Small intestine (tissue), 7 donors: Measurements from ENCODE around the gene LRRC49. TPM values are rescaled to one million over a fixed set of nuclear protein-coding genes. Genes with fewer than 3 reads are reported as not detected.

ENCODE experiments used
- DNase-seq, 2 donors: peaks; one replicate each; pipeline versions ENCODE4 v3.0.0 to v3.0.0-alpha.2; 2013
- FAIRE-seq: peaks from 2 replicates; lab custom pipeline; 2012; peaks lifted over from hg19 to GRCh38; lab: Jason Lieb, UNC
- H3K27ac ChIP-seq, 3 donors: one replicate each; pipeline ENCODE4 v1.5.1; 2013; ENCODE audit warnings: low read length in 2 of 3, mild to moderate bottlenecking in 2 of 3, control low read depth in 1 of 3, inconsistent platforms in 1 of 3, low read depth in 1 of 3, moderate library complexity in 1 of 3
- H3K27me3 ChIP-seq, 3 donors: one replicate each; pipeline ENCODE4 v1.6.1; 2013; ENCODE audit warnings: low read length in 3 of 3, inconsistent platforms in 1 of 3; ENCODE audit not compliant: control insufficient read depth in 3 of 3, insufficient read depth in 3 of 3
- H3K36me3 ChIP-seq, 3 donors: one replicate each; pipeline ENCODE4 v1.6.1; 2013; ENCODE audit warnings: low read length in 3 of 3, inconsistent platforms in 1 of 3, low read depth in 1 of 3, mild to moderate bottlenecking in 1 of 3, moderate library complexity in 1 of 3; ENCODE audit not compliant: control insufficient read depth in 3 of 3, insufficient read depth in 2 of 3
- H3K4me1 ChIP-seq, 3 donors: one replicate each; pipeline ENCODE4 v1.6.1; 2013; ENCODE audit warnings: low read length in 2 of 3, inconsistent platforms in 1 of 3, low read depth in 1 of 3, mild to moderate bottlenecking in 1 of 3, moderate library complexity in 1 of 3; ENCODE audit not compliant: control insufficient read depth in 3 of 3, insufficient read depth in 2 of 3
- H3K4me3 ChIP-seq, 3 donors: one replicate each; pipeline ENCODE4 v1.5.1; 2013; ENCODE audit warnings: low read length in 3 of 3, control low read depth in 1 of 3, inconsistent platforms in 1 of 3, low read depth in 1 of 3, mild to moderate bottlenecking in 1 of 3, moderate library complexity in 1 of 3
- H3K9me3 ChIP-seq, 2 donors: one replicate each; pipeline ENCODE4 v1.6.1; 2013; ENCODE audit warnings: low read depth in 1 of 2, low read length in 1 of 2; ENCODE audit not compliant: control insufficient read depth in 2 of 2, insufficient read depth in 1 of 2
- whole genome bisulfite sequencing, 3 donors: extraction: QIAGEN DNeasy Blood & Tissue Kit; methylation state at CpG; one replicate each; pipeline ENCODE4 v1.1.7; 2013; 5-methylcytosine and 5-hydroxymethylcytosine counted together
- polyA plus RNA-seq, 4 donors: library from polyadenylated mRNA; stranded (reverse) in 3 of 4; unstranded in 1 of 4; fragments of 200-250 nt in 3 of 4; fragments of 120-200 nt in 1 of 4; gene quantifications; one replicate each; pipeline versions ENCODE4 v1.2.1 to v1.2.3, GENCODE V29; 2013
- donor health status: healthy with polysubstance abuse.
- donor health status: control.
- donor health status: control.
- donor health status: Bipolar disorder and iron deficiency.
- donor health status: healthy.

Gene LRRC49
- polyA plus RNA-seq, 4 donors, result 0.81 to 3.2 (median 1.4) TPM

GRCh38 chr15:70947351-70948335 lies 55.0 kb downstream of the LRRC49 start:
- no peak overlapping the region for H3K4me3 ChIP-seq
- 68 to 74% (median 73%) methylated on average over 7 of the region's 7 CpGs for WGBS, 3 donors
- H3K4me1 ChIP-seq, result no peaks in the 10 kb centered on the region
- H3K36me3 ChIP-seq, result no peaks in the 10 kb centered on the region
- H3K9me3 ChIP-seq, result no peaks in the 10 kb centered on the region
- no peak overlapping the region for H3K27ac ChIP-seq
- H3K27me3 ChIP-seq, result no peaks in the 10 kb centered on the region
- FAIRE-seq, result no peak
- DNase-seq, result no peak

GRCh38 chr15:70950953-70951352 lies 58.3 kb downstream of the LRRC49 start:
- no peak overlapping the region for H3K4me3 ChIP-seq
- FAIRE-seq (no peak), DNase-seq (no peak)
- H3K36me3 ChIP-seq, result no peaks in the 10 kb centered on the region
- H3K27ac ChIP-seq, result no peak overlapping the region
- H3K9me3 ChIP-seq, result no peaks in the 10 kb centered on the region
- H3K4me1 ChIP-seq, result no peaks in the 10 kb centered on the region
- H3K27me3 ChIP-seq, result no peaks in the 10 kb centered on the region

DNA sequence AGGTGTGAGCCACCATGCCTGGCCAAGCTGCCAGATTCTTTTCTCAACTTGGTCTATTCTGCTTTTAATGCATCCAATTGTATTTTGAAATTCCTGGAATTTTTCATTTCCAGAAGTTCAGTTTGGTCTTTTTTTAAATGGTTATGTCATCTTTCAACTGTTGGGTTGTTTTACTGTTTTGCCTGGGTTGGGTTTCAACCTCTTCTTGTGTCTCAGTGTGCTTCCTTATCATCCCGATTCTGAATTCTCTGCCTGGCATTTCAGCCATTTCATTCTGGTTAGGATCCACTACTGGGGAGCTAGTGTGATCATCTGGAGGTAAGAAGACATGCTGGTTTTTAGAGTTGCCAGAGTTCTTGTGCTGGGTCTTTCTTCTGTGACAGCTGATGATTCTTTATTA lies 61.5 kb downstream of the LRRC49 start:
- Histone ChIP-seq H3K36me3 (no peaks in the 10 kb centered on the region), H3K4me3 (no peak overlapping the region), H3K27ac (no peak overlapping the region), H3K9me3 (no peaks in the 10 kb centered on the region), H3K4me1 (no peaks in the 10 kb centered on the region), H3K27me3 (no peaks in the 10 kb centered on the region)
- FAIRE-seq, result no peak
- 89 to 100% (median 97%) methylated on average over 1 of the region's 1 CpG for WGBS, 3 donors
- no peak for DNase-seq

DNA sequence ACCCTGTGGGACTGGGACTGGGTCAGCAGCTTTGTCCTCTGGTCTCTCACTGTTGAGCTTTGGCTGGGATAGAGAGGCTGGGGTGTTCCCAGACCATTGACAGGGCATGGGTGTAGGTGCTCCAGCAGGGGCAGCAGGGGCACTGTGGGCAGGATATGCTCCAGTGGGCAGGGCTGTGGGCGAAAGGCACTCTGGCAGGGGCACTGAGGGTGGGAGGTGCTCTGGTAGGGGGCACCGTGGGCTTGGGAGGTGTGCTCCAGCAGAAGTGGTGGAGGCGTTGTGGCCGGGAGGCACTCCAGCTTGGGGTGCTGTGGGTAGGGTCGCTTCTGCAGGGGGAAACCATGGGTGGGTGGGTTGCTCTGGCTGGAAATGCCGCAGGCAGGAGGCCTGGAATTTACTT lies 62.1 kb downstream of the LRRC49 start:
- 87 to 91% (median 90%) methylated on average over 6 of the region's 6 CpGs for WGBS, 3 donors
- Histone ChIP-seq H3K36me3 (no peaks in the 10 kb centered on the region), H3K27me3 (no peaks in the 10 kb centered on the region), H3K9me3 (no peaks in the 10 kb centered on the region), H3K4me1 (no peaks in the 10 kb centered on the region), H3K4me3 (no peak overlapping the region), H3K27ac (no peak overlapping the region)
- FAIRE-seq (no peak), DNase-seq (no peak)

DNA sequence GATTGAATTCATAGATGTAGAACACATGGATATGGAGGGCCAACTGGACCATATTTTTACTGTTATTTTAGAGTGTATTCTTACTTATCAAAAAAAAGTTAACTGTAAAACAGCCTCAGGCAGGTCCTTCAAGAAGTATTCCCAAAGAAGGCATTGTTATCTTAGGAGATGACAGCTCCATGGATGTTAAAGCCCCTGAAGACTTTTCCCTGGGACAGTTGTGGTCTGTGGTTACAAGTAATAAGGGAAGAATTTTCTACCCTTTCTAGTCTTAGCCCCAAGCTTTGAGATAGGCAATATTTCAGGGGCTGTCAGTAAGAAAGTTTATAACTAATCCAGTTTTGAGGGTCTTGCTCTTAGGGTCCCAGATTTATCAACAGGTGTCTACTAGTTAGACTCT lies 62.5 kb downstream of the LRRC49 start:
- H3K4me3 ChIP-seq, result no peak overlapping the region
- H3K9me3 ChIP-seq, result no peaks in the 10 kb centered on the region
- H3K27me3 ChIP-seq, result no peaks in the 10 kb centered on the region
- no peaks in the 10 kb centered on the region for H3K4me1 ChIP-seq
- FAIRE-seq (no peak), DNase-seq (no peak)
- H3K27ac ChIP-seq, result no peak overlapping the region
- no peaks in the 10 kb centered on the region for H3K36me3 ChIP-seq

DNA sequence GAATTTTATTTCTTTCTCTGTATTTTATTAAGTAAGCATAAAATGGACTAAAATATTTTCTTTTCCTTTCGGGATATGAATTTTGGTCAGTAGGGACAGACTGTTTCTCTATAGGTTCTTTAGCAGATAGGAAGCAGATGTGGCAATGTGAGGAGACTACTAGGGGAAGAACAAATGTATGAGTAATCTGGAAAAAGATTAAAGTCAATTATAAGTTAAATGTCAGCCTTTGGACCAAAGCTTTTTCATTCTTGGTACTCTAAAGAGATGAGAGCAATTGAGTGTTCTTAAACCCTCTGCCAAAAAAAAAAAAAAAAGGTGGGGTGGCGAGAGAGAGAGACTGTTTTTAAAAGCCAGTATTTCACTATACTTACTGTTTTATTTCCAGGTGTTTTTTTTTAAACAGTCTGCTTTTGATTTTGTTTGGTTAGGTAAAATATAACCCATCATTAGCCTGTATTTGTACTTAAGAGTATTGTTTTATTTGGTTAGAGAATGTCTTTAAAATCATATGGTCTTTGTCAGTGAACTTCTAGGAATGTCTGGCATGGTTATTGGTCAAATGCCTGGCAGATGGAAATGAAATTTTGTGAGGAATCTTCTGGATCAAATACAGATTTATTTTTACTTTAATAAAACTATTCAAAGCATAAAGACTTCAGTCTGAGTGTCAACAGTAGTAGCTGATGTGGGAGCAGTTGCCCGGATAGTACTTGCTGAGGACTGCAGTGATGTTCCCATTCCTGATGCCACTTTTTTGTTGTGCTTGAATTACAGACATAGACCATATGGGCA lies 63.8 kb downstream of the LRRC49 start:
- no peak for FAIRE-seq
- H3K4me1 ChIP-seq, result no peaks in the 10 kb centered on the region
- DNase-seq, result no peak
- H3K9me3 ChIP-seq, result no peaks in the 10 kb centered on the region
- no peak overlapping the region for H3K4me3 ChIP-seq
- H3K27ac ChIP-seq, result no peak overlapping the region
- H3K27me3 ChIP-seq, result no peaks in the 10 kb centered on the region
- no peaks in the 10 kb centered on the region for H3K36me3 ChIP-seq
- 83 to 89% (median 84%) methylated on average over 3 of the region's 3 CpGs for WGBS, 3 donors

GRCh38 chr15:70962084-70962483 lies 69.5 kb downstream of the LRRC49 start:
- Histone ChIP-seq H3K27ac (no peak overlapping the region), H3K36me3 (no peaks in the 10 kb centered on the region), H3K4me3 (no peak overlapping the region), H3K27me3 (no peaks in the 10 kb centered on the region), H3K4me1 (no peaks in the 10 kb centered on the region), H3K9me3 (no peaks in the 10 kb centered on the region)
- DNase-seq, result no peak
- no peak for FAIRE-seq

GRCh38 chr15:70963199-70963598 lies 70.6 kb downstream of the LRRC49 start:
- FAIRE-seq (no peak), DNase-seq (no peak)
- Histone ChIP-seq H3K4me1 (no peaks in the 10 kb centered on the region), H3K27me3 (no peaks in the 10 kb centered on the region), H3K27ac (no peak overlapping the region), H3K9me3 (no peaks in the 10 kb centered on the region), H3K4me3 (no peak overlapping the region), H3K36me3 (no peaks in the 10 kb centered on the region)
- WGBS, 3 donors, result 88 to 92% (median 89%) methylated on average over 1 of the region's 1 CpG
